Measurements from ENCODE around the gene DAG1. TPM values are rescaled to one million over a fixed set of nuclear protein-coding genes. Genes with fewer than 3 reads are reported as not detected.

Gene DAG1
- total and polyA plus RNA-seq, 10 of the 15 experiments (the other 5 are each of a cell fraction or from before 2014, with no cell fraction given) = 0.33 to 16.3 (median 9.2) TPM

DNA sequence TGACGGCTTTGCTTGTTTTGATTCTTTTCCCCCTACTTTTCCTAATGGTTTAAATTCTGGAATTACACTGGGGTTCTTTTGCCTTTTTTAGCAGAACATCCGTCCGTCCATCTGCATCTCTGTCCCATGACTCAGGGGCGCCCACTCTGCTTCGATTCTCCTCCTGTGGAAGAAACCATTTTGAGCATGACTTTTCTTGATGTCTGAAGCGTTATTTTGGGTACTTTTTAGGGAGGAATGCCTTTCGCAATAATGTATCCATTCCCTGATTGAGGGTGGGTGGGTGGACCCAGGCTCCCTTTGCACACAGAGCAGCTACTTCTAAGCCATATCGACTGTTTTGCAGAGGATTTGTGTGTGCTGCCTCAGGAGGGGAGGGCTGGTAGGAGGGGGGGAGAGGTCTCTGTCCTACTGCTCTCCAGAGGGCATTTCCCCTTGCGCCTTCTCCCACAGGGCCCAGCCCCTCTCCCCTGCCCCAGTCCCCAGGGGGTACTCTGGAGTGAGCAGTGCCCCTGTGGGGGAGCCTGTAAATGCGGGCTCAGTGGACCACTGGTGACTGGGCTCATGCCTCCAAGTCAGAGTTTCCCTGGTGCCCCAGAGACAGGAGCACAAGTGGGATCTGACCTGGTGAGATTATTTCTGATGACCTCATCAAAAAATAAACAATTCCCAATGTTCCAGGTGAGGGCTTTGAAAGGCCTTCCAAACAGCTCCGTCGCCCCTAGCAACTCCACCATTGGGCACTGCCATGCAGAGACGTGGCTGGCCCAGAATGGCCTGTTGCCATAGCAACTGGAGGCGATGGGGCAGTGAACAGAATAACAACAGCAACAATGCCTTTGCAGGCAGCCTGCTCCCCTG is 64.7 kb downstream of the DAG1 start:
- Histone ChIP-seq H3K27ac (ENCODE audit: control insufficient read depth, insufficient read depth) (no peak overlapping the region), H3K4me3 (no peak overlapping the region), H3K36me3 (ENCODE audit: control insufficient read depth in 2 of 2, insufficient read depth in 2 of 2, low read length in 1 of 2) (peaks cover 3 to 19% of the 10 kb centered on the region in 2 experiments; a peak in 3 of 4 replicates), H3K9ac (ENCODE audit: control insufficient read depth, insufficient read depth, low read length) (no peak overlapping the region), H2AFZ (ENCODE audit: control insufficient read depth, low read depth, low read length) (no peak overlapping the region), H4K20me1 (ENCODE audit: control insufficient read depth, insufficient read depth) (no peaks in the 10 kb centered on the region), H3K27me3 (replicated peaks in 1 of 2; ENCODE audit: control insufficient read depth in 2 of 2, insufficient read depth in 2 of 2, low read length in 1 of 2) (no peaks in the 10 kb centered on the region), H3K79me2 (ENCODE audit: control insufficient read depth, insufficient read depth, low read length) (no peaks in the 10 kb centered on the region), H3K4me1 (ENCODE audit: control insufficient read depth, insufficient read depth, low read length) (no peaks in the 10 kb centered on the region), H3K9me3 (replicated peaks; ENCODE audit: control insufficient read depth, insufficient read depth, low read length) (no peaks in the 10 kb centered on the region), H3K4me2 (ENCODE audit: control insufficient read depth, insufficient read depth) (no peak overlapping the region)
- POLR2A ChIA-PET = no interaction called here
- ATAC-seq = no peak
- 0 out of 2 replicates have a peak, but pooled peaks have one; percentile 16 for TF ChIP-seq BMI1 (IDR thresholded peaks at IDR 0.05; ENCODE audit: borderline replicate concordance)
- TF ChIP-seq, protein P1, sequence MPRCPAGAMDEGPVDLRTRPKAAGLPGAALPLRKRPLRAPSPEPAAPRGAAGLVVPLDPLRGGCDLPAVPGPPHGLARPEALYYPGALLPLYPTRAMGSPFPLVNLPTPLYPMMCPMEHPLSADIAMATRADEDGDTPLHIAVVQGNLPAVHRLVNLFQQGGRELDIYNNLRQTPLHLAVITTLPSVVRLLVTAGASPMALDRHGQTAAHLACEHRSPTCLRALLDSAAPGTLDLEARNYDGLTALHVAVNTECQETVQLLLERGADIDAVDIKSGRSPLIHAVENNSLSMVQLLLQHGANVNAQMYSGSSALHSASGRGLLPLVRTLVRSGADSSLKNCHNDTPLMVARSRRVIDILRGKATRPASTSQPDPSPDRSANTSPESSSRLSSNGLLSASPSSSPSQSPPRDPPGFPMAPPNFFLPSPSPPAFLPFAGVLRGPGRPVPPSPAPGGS (IDR thresholded peaks at IDR 0.05; ENCODE audit: borderline replicate concordance, insufficient read depth, low read depth, low read length, poor library complexity, severe bottlenecking) = no peak
- no peak for FAIRE-seq
- BruUV-seq (replicated peaks) = no TSS peak
- SMC1A ChIA-PET (ENCODE audit: uncharacterized antibody, unreplicated experiment) = interaction anchor here (7.4 kb wide), 1 partner anchor 137 kb away, joined by 86 read pairs; no protein-coding TSS in a partner anchor
- intact Hi-C loops (cut with micrococcal nuclease; ENCODE audit: unreplicated experiment) (no loop called here), in situ Hi-C loops (cut with MboI) (loop anchor here (10.0 kb wide), 1 partner anchor 140 kb away; the partner anchor contains the start of gene APEH)
- DNase-seq (ENCODE audit: low read depth, low spot score) = no peak
- CTCF ChIA-PET = interaction anchor here (7.0 kb wide), 1 partner anchor 136 kb away, joined by 210 read pairs; no protein-coding TSS in a partner anchor
- RAD21 ChIA-PET (ENCODE audit: unreplicated experiment) = no interaction called here
- WGBS (ENCODE audit: insufficient coverage, insufficient replicate concordance, low lambda C conversion rate, missing lambda C conversion rate) = 82% methylated on average over 14 of the region's 14 CpGs

Measured in GM12878 (cell line).